ENCODE data around the gene PCARE.
"Not testable (repeated sequence)": the region's sequence is repeated elsewhere in the genome, so short reads cannot be mapped to it uniquely, and the experiment has no call there.

Gene PCARE

GRCh38 chr2:29074411-29074810, at the start of gene PCARE:
Gene PCARE, minus strand, starts transcription at chr2:29074523. Its CDS starts 262 bp downstream, at chr2:29074261.
- DNase-seq (ENCODE audit: low read depth) = no peak

- DNase-seq (ENCODE audit: low read depth) = no peak
Observed at GRCh38 chr2:29123617-29124349, 49.5 kb upstream of the PCARE start.

GRCh38 chr2:29120846-29121245, 46.5 kb upstream of the PCARE start:
- no peak for DNase-seq (ENCODE audit: low read depth)

- no peak for DNase-seq (ENCODE audit: low read depth)
Observed at GRCh38 chr2:29119211-29119610, 44.9 kb upstream of the PCARE start.

- no peak for DNase-seq (ENCODE audit: low read depth)
Observed at GRCh38 chr2:29117636-29118303, 43.4 kb upstream of the PCARE start.

GRCh38 chr2:29115797-29116781, 41.8 kb upstream of the PCARE start:
- peak; percentile 54 for DNase-seq (ENCODE audit: low read depth)

GRCh38 chr2:29114946-29115609, 40.8 kb upstream of the PCARE start, which contains the start of gene CLIP4:
Gene CLIP4, plus strand, starts transcription at chr2:29115415. Its CDS starts 5,974 bp downstream, at chr2:29121389.
- DNase-seq (ENCODE audit: low read depth) = peak; percentile 72

GRCh38 chr2:29114586-29114945, 40.2 kb upstream of the PCARE start:
- no peak for DNase-seq (ENCODE audit: low read depth)

GRCh38 chr2:29113891-29114321, 39.6 kb upstream of the PCARE start:
- DNase-seq (ENCODE audit: low read depth) = no peak

- no peak for DNase-seq (ENCODE audit: low read depth)
Observed at GRCh38 chr2:29113027-29113686, 38.8 kb upstream of the PCARE start.

GRCh38 chr2:29112379-29112778, 38.1 kb upstream of the PCARE start:
- no peak for DNase-seq (ENCODE audit: low read depth)

- no peak for DNase-seq (ENCODE audit: low read depth)
Observed at GRCh38 chr2:29110916-29111535, 36.7 kb upstream of the PCARE start.

GRCh38 chr2:29109246-29109645, 34.9 kb upstream of the PCARE start:
- no peak for DNase-seq (ENCODE audit: low read depth)

GRCh38 chr2:29108225-29108624, 33.9 kb upstream of the PCARE start:
- no peak for DNase-seq (ENCODE audit: low read depth)

GRCh38 chr2:29107547-29107946, 33.2 kb upstream of the PCARE start:
- DNase-seq (ENCODE audit: low read depth) = not testable (repeated sequence)

GRCh38 chr2:29106980-29107388, 32.7 kb upstream of the PCARE start:
- no peak for DNase-seq (ENCODE audit: low read depth)

- DNase-seq (ENCODE audit: low read depth) = no peak
Observed at GRCh38 chr2:29106256-29106655, 31.9 kb upstream of the PCARE start.

- no peak for DNase-seq (ENCODE audit: low read depth)
Observed at GRCh38 chr2:29105375-29105774, 31.1 kb upstream of the PCARE start.

- no peak for DNase-seq (ENCODE audit: low read depth)
Observed at GRCh38 chr2:29104688-29105087, 30.4 kb upstream of the PCARE start.

GRCh38 chr2:29100564-29100963, 26.2 kb upstream of the PCARE start:
- no peak for DNase-seq (ENCODE audit: low read depth)

- no peak for DNase-seq (ENCODE audit: low read depth)
Observed at GRCh38 chr2:29097569-29097968, 23.2 kb upstream of the PCARE start.

All from activated T-helper 9 cell treated with anti-CD3 and anti-CD28 coated beads, Interleukin-2, amount 50 U/mL, for 16 hours (primary cell).